Measurements from ENCODE around the gene ULK4.
"Not testable (repeated sequence)": the region's sequence is repeated elsewhere in the genome, so short reads cannot be mapped to it uniquely, and the experiment has no call there.

The ULK4 gene

DNA sequence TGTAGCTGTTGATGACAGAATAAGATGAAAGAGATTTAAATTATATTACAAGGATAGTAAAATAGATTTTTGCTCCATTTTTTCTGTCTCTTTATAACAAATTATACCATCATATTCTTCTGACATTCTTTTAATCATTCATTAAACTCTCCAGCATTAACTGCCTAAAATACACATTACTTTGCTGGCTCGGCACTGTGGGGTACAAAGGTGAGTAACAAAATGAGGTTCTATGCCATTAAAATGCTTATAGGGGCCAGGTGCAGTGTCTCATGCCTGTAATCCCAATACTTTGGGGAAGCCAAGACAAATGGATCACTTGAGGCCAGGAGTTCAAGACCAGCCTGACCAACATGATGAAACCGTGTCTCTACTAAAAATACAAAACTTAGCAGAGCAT, 81.5 kb downstream of the ULK4 start:
- Histone ChIP-seq H3K36me3 (ENCODE audit: insufficient read depth, low read length) (peaks cover 3% of the 10 kb centered on the region), H2AFZ (ENCODE audit: low read depth, low read length) (no peak overlapping the region), H3K9me3 (ENCODE audit: low read length) (no peaks in the 10 kb centered on the region), H3K4me1 (ENCODE audit: insufficient read depth, low read length) (no peaks in the 10 kb centered on the region), H3K27me3 (ENCODE audit: insufficient read depth, low read length) (no peaks in the 10 kb centered on the region), H3K4me3 (ENCODE audit: low read length) (no peak overlapping the region)

DNA sequence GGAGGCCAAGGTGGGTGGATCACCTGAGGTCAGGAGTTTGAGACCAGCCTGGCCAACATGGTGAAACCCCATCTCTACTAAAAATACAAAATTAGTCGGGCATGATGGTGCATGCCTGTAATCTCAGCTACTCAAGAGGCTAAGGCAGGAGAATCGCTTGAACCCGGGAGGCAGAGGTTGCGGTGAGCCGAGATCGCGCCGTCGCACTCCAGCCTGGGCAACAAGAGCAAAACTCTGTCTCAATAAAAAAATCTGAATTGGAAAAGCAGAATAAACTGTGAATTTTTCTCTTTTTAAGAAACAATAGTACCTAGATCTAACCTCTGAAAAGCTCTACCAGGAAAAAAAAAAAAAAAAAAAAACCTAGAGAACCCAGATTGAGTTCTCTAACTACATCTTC, 84.2 kb downstream of the ULK4 start:
- not testable (repeated sequence) for H3K4me3 ChIP-seq (ENCODE audit: low read length); H3K27me3 ChIP-seq (ENCODE audit: insufficient read depth, low read length)

DNA sequence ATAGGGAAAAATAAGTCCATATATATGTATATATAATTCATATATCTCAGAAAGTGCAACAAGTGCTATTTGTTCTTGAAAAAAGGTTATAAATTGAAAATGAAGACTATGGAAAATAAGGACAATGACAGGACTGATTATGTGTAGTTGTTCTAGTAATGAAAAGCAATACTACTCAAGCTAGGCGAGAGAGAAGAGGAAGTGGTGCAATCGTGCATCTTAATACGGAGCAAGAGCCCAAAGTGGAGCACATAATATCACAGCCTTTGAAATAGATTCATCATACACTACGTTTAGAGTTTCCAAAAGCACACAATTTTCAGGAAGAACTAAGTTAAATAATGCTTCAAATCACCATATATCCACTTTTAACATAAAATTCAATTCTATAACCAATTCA, 87.9 kb downstream of the ULK4 start:
- Histone ChIP-seq H3K4me1 (ENCODE audit: insufficient read depth, low read length) (no peaks in the 10 kb centered on the region), H3K4me3 (ENCODE audit: low read length) (no peak overlapping the region), H3K36me3 (ENCODE audit: insufficient read depth, low read length) (no peaks in the 10 kb centered on the region), H2AFZ (ENCODE audit: low read depth, low read length) (no peak overlapping the region), H3K9me3 (ENCODE audit: low read length) (no peaks in the 10 kb centered on the region), H3K27me3 (ENCODE audit: insufficient read depth, low read length) (no peaks in the 10 kb centered on the region)

More for the DNA sequence above, 84.2 kb downstream of the ULK4 start:
- not testable (repeated sequence) for H3K36me3 ChIP-seq (ENCODE audit: insufficient read depth, low read length); H3K4me1 ChIP-seq (ENCODE audit: insufficient read depth, low read length); H2AFZ ChIP-seq (ENCODE audit: low read depth, low read length); H3K9me3 ChIP-seq (ENCODE audit: low read length)

DNA sequence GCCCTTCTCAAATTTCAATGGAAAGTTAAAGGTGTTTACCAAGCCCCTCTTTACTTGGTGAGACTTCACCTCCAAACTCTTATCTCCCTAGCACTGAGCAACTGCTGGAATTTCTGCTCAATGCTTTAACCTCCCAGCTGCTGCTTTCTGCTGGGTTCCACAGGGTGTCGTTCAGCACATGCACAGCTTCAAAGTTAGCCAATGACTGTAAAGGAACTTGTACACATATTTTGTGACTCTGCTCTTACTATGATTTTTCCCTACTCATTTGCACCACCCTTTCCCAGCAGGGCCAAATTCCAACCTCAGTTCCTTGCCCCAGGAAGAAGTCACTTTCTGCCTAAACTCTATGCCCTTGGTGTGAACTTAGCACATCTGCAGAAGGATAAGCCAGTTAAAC, 89.7 kb downstream of the ULK4 start:
- Histone ChIP-seq H3K9me3 (ENCODE audit: low read length) (no peaks in the 10 kb centered on the region), H3K27me3 (ENCODE audit: insufficient read depth, low read length) (no peaks in the 10 kb centered on the region), H2AFZ (ENCODE audit: low read depth, low read length) (no peak overlapping the region), H3K4me1 (ENCODE audit: insufficient read depth, low read length) (no peaks in the 10 kb centered on the region), H3K36me3 (ENCODE audit: insufficient read depth, low read length) (no peaks in the 10 kb centered on the region), H3K4me3 (ENCODE audit: low read length) (no peak overlapping the region)

DNA sequence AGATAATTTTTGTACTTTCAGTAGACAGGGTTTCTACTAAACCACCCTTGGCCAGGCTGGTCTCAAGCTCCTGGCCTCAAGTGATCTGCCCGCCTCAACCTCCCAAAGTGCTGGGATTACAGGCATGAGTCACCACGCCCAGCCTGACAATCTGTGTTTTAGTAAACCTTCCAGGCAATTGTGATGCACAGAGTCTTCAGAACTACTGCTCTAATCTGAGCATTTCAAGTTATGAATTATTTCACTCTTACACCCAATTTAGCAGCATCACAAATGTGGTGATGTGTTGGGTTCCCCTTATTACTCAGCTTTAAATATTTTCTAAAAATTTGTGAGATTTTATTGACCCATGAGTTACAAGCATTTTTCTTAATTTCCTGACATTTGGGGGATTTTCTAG, 94.4 kb downstream of the ULK4 start:
- peaks cover 2% of the 10 kb centered on the region for H3K9me3 ChIP-seq (ENCODE audit: low read length)
- no peak overlapping the region for H3K4me3 ChIP-seq (ENCODE audit: low read length)
- H3K4me1 ChIP-seq (ENCODE audit: insufficient read depth, low read length) = no peaks in the 10 kb centered on the region
- H3K36me3 ChIP-seq (ENCODE audit: insufficient read depth, low read length) = no peaks in the 10 kb centered on the region
- no peak overlapping the region for H2AFZ ChIP-seq (ENCODE audit: low read depth, low read length)
- no peaks in the 10 kb centered on the region for H3K27me3 ChIP-seq (ENCODE audit: insufficient read depth, low read length)

DNA sequence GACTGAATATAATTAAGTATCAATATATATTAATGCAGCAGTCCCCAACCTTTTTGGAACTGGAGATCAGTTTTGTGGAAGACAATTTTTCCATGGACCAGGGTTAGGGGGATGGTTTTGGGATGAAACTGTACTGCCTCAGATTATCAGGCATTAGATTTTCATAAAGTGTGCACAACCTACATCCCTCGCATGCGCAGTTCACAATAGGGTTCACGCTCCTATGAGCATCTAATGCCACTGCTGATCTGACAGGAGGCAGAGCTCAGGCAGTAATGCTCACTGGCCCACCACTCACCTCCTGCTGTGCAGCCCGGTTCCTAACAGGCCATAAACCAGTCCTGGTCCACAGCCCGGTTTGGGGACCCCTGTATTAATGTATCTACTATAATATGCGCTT, 95.6 kb downstream of the ULK4 start:
- Histone ChIP-seq H3K9me3 (ENCODE audit: low read length) (peaks cover 2% of the 10 kb centered on the region), H2AFZ (ENCODE audit: low read depth, low read length) (no peak overlapping the region), H3K27me3 (ENCODE audit: insufficient read depth, low read length) (no peaks in the 10 kb centered on the region), H3K4me1 (ENCODE audit: insufficient read depth, low read length) (no peaks in the 10 kb centered on the region), H3K36me3 (ENCODE audit: insufficient read depth, low read length) (no peaks in the 10 kb centered on the region), H3K4me3 (ENCODE audit: low read length) (no peak overlapping the region)

DNA sequence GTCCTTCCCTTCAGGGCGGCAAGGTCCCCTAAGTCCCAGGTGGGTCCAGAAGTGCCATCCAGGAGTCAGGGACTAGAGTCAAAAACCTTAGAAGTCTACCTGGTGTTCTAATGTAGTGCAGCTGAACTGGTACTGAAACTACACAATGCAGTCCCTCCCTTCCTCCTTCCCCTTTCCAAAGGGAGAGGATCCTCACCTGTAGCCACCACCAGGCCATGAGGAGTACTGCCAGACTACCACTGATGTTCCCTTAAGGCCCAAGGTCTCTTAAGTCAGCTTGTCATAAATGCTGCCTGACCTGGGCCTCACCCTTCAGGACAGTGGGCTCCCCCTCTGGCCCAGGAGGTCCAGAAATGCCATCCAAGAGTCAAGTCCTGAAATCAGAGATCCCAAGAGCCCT, 98.9 kb downstream of the ULK4 start:
- Histone ChIP-seq H3K4me3 (ENCODE audit: low read length) (no peak overlapping the region), H3K4me1 (ENCODE audit: insufficient read depth, low read length) (no peaks in the 10 kb centered on the region), H3K9me3 (ENCODE audit: low read length) (peaks cover 2% of the 10 kb centered on the region), H2AFZ (ENCODE audit: low read depth, low read length) (no peak overlapping the region), H3K36me3 (ENCODE audit: insufficient read depth, low read length) (no peaks in the 10 kb centered on the region), H3K27me3 (ENCODE audit: insufficient read depth, low read length) (no peaks in the 10 kb centered on the region)

DNA sequence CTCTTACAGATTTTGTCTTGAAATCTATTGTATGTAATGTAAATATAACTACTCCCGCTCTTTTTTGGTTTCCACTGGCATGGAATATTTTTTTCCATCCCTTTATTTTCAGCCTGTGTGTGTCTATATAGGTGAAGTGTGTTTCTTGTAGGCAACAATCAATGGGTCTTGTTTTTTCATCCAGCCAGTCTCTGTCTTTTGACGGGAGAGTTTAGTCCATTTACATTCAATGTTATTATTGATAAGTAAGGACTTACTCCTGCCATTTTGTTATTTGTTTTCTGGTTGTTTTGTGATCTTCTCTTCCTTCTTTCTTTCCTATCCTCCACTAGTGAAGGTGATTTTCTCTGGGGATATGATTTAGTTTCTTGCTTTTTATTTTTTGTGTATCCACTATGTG, 101.4 kb downstream of the ULK4 start:
- not testable (repeated sequence) for H3K27me3 ChIP-seq (ENCODE audit: insufficient read depth, low read length); H3K9me3 ChIP-seq (ENCODE audit: low read length); H3K4me3 ChIP-seq (ENCODE audit: low read length); H3K4me1 ChIP-seq (ENCODE audit: insufficient read depth, low read length); H2AFZ ChIP-seq (ENCODE audit: low read depth, low read length); H3K36me3 ChIP-seq (ENCODE audit: insufficient read depth, low read length)

DNA sequence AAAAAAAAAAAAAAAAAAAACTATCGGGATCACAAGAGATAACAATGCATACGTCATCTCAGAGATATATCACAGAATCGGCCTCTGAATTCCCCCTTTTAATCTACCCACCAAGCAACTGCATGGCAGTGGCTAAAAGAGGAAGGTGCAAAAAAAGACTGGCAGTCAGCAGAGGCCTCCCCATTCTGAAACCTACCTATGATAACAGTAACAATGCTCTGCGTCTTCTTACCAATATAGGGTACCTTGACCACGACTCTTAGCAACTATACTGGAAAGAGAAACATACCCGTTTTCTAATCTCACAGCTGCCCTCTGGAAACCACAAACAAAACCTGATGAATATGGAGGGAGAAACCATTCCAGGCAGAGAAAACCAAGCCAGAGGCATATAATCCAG, 106.9 kb downstream of the ULK4 start:
- Histone ChIP-seq H3K36me3 (ENCODE audit: insufficient read depth, low read length) (no peaks in the 10 kb centered on the region), H3K4me1 (ENCODE audit: insufficient read depth, low read length) (no peaks in the 10 kb centered on the region), H2AFZ (ENCODE audit: low read depth, low read length) (no peak overlapping the region), H3K4me3 (ENCODE audit: low read length) (no peak overlapping the region), H3K9me3 (ENCODE audit: low read length) (peaks cover 3% of the 10 kb centered on the region), H3K27me3 (ENCODE audit: insufficient read depth, low read length) (no peaks in the 10 kb centered on the region)

DNA sequence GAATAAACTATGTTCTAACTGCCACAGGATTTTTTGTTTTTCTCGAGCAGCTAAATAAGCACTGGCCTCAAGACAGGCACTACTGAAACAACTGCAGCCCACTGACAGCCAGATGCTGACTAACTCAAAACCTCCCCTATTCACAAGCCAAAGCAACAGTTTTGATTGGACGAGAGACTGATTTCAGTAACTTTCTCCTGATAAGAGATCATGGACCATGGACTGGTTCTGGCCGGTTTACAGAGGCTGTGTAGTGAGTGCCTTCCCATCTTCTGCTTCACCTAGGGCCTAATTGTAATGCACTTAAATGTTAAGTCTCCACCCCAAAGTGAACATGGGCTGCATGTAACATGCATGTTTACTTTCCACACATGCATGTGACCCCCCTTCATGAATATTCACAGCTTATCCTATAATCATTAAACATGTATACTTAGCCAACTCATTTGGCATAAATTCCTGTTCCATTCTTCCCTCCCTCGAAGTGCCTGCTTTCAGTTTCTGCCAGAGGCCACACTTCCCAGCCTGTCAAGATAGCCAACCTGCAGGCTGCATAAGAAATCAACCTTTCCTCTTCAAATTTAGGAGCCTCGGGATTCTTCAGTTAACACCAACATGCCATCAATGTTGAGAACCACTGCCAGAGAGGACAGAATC, 108.2 kb downstream of the ULK4 start:
- Histone ChIP-seq H3K4me3 (ENCODE audit: low read length) (no peak overlapping the region), H3K9me3 (ENCODE audit: low read length) (peaks cover 3% of the 10 kb centered on the region), H3K4me1 (ENCODE audit: insufficient read depth, low read length) (no peaks in the 10 kb centered on the region), H3K36me3 (ENCODE audit: insufficient read depth, low read length) (no peaks in the 10 kb centered on the region), H3K27me3 (ENCODE audit: insufficient read depth, low read length) (no peaks in the 10 kb centered on the region), H2AFZ (ENCODE audit: low read depth, low read length) (no peak overlapping the region)

DNA sequence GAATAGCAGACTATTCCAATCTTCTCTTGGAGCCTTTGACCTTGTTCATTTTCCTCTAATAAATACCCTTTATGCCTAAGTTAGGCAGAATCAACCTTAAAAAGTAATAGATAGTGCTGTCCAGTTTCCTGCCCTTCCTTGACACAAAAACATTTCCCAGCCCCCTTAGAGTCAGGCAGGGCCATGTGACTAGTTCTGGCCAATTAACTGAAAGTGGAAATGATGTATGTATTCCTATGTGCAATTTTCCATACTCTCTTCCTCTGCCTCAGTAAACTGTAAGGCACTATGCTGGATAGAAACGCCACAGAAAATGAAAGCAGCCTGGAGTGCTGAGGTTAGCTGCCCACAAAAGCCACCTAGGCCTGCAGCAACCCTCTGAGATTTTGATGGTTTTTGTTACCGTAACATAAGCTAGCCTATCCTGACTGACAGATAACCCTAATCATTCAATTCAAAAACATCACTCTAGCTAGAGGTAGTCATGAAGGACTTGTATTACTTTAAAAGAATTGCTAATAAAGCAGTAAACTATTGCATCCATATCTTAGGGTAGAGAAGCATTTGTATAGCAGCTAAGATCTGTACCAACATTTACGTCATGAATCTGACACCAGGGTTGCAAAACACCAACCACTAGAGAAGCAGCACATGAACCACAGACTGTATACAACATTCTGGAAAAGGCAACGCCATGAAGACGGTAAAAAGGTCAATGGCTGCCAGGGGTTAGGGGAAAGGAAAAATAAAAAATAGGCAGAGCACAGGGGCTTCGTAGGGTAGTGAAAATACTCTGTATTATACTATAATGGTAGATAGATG, 112.9 kb downstream of the ULK4 start:
- Histone ChIP-seq H3K36me3 (ENCODE audit: insufficient read depth, low read length) (no peaks in the 10 kb centered on the region), H3K4me1 (ENCODE audit: insufficient read depth, low read length) (no peaks in the 10 kb centered on the region), H2AFZ (ENCODE audit: low read depth, low read length) (no peak overlapping the region), H3K27me3 (ENCODE audit: insufficient read depth, low read length) (no peaks in the 10 kb centered on the region), H3K9me3 (ENCODE audit: low read length) (peaks cover 3% of the 10 kb centered on the region), H3K4me3 (ENCODE audit: low read length) (no peak overlapping the region)

DNA sequence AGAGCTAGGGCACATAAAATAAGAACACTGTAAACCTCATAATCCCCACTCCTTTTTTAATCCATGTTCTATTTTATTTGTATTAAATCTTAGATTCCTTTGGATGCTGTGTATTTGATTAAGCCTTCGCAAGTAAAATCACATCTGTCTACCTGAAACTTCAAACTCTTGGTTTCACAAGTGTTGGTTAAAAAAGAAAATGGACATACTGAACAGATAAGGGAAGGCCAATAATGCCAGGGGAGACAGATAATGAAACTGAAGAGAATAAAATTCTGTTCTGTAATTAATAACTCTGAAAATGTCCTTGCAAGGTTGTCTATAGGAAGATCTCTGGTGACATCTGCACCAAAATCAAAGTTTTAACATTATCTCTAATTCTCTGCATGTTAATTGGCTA, 114.2 kb downstream of the ULK4 start:
- H2AFZ ChIP-seq (ENCODE audit: low read depth, low read length) = no peak overlapping the region
- no peaks in the 10 kb centered on the region for H3K36me3 ChIP-seq (ENCODE audit: insufficient read depth, low read length)
- no peaks in the 10 kb centered on the region for H3K27me3 ChIP-seq (ENCODE audit: insufficient read depth, low read length)
- H3K9me3 ChIP-seq (ENCODE audit: low read length) = peaks cover 3% of the 10 kb centered on the region
- H3K4me3 ChIP-seq (ENCODE audit: low read length) = no peak overlapping the region
- H3K4me1 ChIP-seq (ENCODE audit: insufficient read depth, low read length) = no peaks in the 10 kb centered on the region

DNA sequence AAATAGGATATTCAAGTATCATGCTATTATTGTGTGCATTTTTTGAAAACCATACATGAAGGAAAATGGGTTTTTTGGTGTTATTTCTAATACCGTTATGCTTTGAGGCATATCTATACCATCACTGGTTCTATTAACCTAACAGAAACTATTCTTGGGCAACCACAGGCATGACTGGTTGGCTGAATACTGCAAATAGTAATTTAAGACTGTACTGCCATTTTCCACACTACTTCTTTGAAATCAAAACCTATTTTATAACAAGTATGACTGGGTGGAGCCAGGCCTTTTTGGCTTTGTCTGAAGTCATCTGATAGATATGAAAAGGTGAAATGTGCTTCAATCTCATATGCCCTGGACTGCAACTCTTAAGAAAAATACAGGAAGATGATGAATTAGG, 115.1 kb downstream of the ULK4 start:
- peaks cover 4% of the 10 kb centered on the region for H3K9me3 ChIP-seq (ENCODE audit: low read length)
- H2AFZ ChIP-seq (ENCODE audit: low read depth, low read length) = no peak overlapping the region
- no peaks in the 10 kb centered on the region for H3K36me3 ChIP-seq (ENCODE audit: insufficient read depth, low read length)
- no peaks in the 10 kb centered on the region for H3K4me1 ChIP-seq (ENCODE audit: insufficient read depth, low read length)
- H3K4me3 ChIP-seq (ENCODE audit: low read length) = no peak overlapping the region
- no peaks in the 10 kb centered on the region for H3K27me3 ChIP-seq (ENCODE audit: insufficient read depth, low read length)

DNA sequence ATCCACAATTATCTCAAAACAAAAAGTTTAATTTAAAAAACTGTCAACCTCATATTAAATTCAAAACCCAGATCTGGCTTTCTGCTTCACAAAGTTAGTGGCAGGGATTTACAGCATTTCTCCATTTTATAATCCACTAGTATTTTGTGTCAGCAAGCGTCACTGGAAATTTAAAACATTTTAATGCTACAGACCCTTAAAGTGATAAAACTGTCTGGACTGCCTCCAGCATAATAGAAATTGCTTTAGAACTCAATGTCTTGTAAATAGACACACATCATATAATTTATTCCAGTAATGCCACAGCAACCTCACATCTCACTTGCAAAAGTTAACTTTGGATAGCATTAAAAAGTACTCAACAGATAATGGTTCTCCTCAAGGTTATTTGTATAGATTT, 116.1 kb downstream of the ULK4 start:
- Histone ChIP-seq H3K36me3 (ENCODE audit: insufficient read depth, low read length) (no peaks in the 10 kb centered on the region), H3K4me1 (ENCODE audit: insufficient read depth, low read length) (no peaks in the 10 kb centered on the region), H2AFZ (ENCODE audit: low read depth, low read length) (no peak overlapping the region), H3K4me3 (ENCODE audit: low read length) (no peak overlapping the region), H3K27me3 (ENCODE audit: insufficient read depth, low read length) (no peaks in the 10 kb centered on the region), H3K9me3 (ENCODE audit: low read length) (peaks cover 4% of the 10 kb centered on the region)
